ENCODE results near the gene DBN1. TPM values are rescaled to one million over a fixed set of nuclear protein-coding genes. Genes with fewer than 3 reads are reported as not detected.
A peak's percentile ranks its signal among the peaks of the same experiment; 100 is the strongest.

The DBN1 gene
- total and polyA plus RNA-seq, 2 experiments from 2014 or later: 106 to 290 TPM

GRCh38 chr5:177496070-177496726 is 22.8 kb upstream of the DBN1 start:
- Histone ChIP-seq H3K4me3 (peak overlapping the region; percentile 83), H3K79me2 (replicated peaks; ENCODE audit: insufficient read depth) (peaks cover 20% of the 10 kb centered on the region), H3F3A (replicated peaks; ENCODE audit: low read depth) (peaks cover 37% of the 10 kb centered on the region; the same call in 1 of the 2 replicates), H3K4me2 (peak overlapping the region; percentile 99), H3K27ac (ENCODE audit: low read depth) (peak overlapping the region; percentile 98), H2AFZ (no peak overlapping the region), H3K27me3 (ENCODE audit: insufficient read depth) (peaks cover 22% of the 10 kb centered on the region), H3K4me1 (ENCODE audit: insufficient read depth) (peaks cover 42% of the 10 kb centered on the region), H3K36me3 (ENCODE audit: insufficient read depth) (no peaks in the 10 kb centered on the region), H4K20me1 (replicated peaks; ENCODE audit: insufficient read depth) (no peaks in the 10 kb centered on the region; the same call in none of the 2 replicates), H3K9me2 (ENCODE audit: insufficient read depth) (no peaks in the 10 kb centered on the region)
- Mint-ChIP-seq H3K9me3 (no peaks in the 10 kb centered on the region), H3K4me1 (peaks cover 47% of the 10 kb centered on the region), H3K36me3 (ENCODE audit: low read depth) (peaks cover 24% of the 10 kb centered on the region), H3K27ac (peak overlapping the region; percentile 97), H3K27me3 (ENCODE audit: insufficient read depth, low read depth, poor library complexity) (peaks cover 42% of the 10 kb centered on the region), H3K4me3 (peak overlapping the region; percentile 79)
- DNase-seq (ENCODE audit: low spot score): peak; percentile 72
- ATAC-seq: peak; percentile 10
- TF ChIP-seq JUNB (IDR thresholded peaks at IDR 0.05; ENCODE audit: unreplicated experiment) (no peak), CTCF (conservative IDR thresholded peaks at IDR 0.05; ENCODE audit: low read depth in 2 of 2) (peak in 1 of 2 experiments; percentile 38; a peak in 2 of 4 replicates)

GRCh38 chr5:177495243-177496060 is 22.0 kb upstream of the DBN1 start:
- Mint-ChIP-seq H3K9me3 (no peaks in the 10 kb centered on the region), H3K27me3 (ENCODE audit: insufficient read depth, low read depth, poor library complexity) (peaks cover 43% of the 10 kb centered on the region), H3K4me3 (peak overlapping the region; percentile 79), H3K4me1 (peaks cover 45% of the 10 kb centered on the region), H3K27ac (peak overlapping the region; percentile 97), H3K36me3 (ENCODE audit: low read depth) (peaks cover 30% of the 10 kb centered on the region)
- peaks cover 37% of the 10 kb centered on the region; the same call in 1 of the 2 replicates for H3F3A ChIP-seq (replicated peaks; ENCODE audit: low read depth)
- peaks cover 22% of the 10 kb centered on the region for H3K27me3 ChIP-seq (ENCODE audit: insufficient read depth)
- ATAC-seq: peak; percentile 17
- TF ChIP-seq STAT1 (IDR thresholded peaks at IDR 0.05; ENCODE audit: unreplicated experiment) (no peak), CTCF (conservative IDR thresholded peaks at IDR 0.05; ENCODE audit: low read depth in 2 of 2) (0 out of 4 replicates have a peak, but pooled peaks of 1 of the 2 experiments have one; percentile 4), EZH2 (IDR thresholded peaks at IDR 0.05; ENCODE audit: low read depth, unreplicated experiment) (no peak)
- no peaks in the 10 kb centered on the region for H3K36me3 ChIP-seq (ENCODE audit: insufficient read depth)
- peaks cover 20% of the 10 kb centered on the region for H3K79me2 ChIP-seq (replicated peaks; ENCODE audit: insufficient read depth)
- no peaks in the 10 kb centered on the region; the same call in none of the 2 replicates for H4K20me1 ChIP-seq (replicated peaks; ENCODE audit: insufficient read depth)
- H3K4me2 ChIP-seq: peak overlapping the region; percentile 99
- DNase-seq (ENCODE audit: low spot score): peak; percentile 85
- H3K4me3 ChIP-seq: peak overlapping the region; percentile 83
- peaks cover 40% of the 10 kb centered on the region for H3K4me1 ChIP-seq (ENCODE audit: insufficient read depth)
- H3K9me2 ChIP-seq (ENCODE audit: insufficient read depth): no peaks in the 10 kb centered on the region
- H3K27ac ChIP-seq (ENCODE audit: low read depth): peak overlapping the region; percentile 98
- H2AFZ ChIP-seq: no peak overlapping the region
